Breast epithelium (tissue), 4 donors: Measurements from ENCODE around the gene GADL1. TPM values are rescaled to one million over a fixed set of nuclear protein-coding genes. Genes with fewer than 3 reads are reported as not detected.

ENCODE experiments used
- DNase-seq, 2 donors: peaks; one replicate each; pipeline ENCODE4 v3.0.0-alpha.2; 2019; ENCODE audit warnings: low spot score in 2 of 2
- H3K27ac ChIP-seq, 2 donors: fragments of 200-600 bp; sonication (generic) in 1 of 2; one replicate each; pipeline ENCODE4 v1.5.1; 2016 to 2019; ENCODE audit warnings: mild to moderate bottlenecking in 1 of 2
- H3K27me3 ChIP-seq, 2 donors: fragments of 200-600 bp; sonication (generic) in 1 of 2; one replicate each; pipeline versions ENCODE4 v1.5.1 to v1.6.0; 2017 to 2019; ENCODE audit warnings: control low read depth in 1 of 2, mild to moderate bottlenecking in 1 of 2
- H3K36me3 ChIP-seq: fragments of 200-600 bp; one replicate; pipeline ENCODE4 v1.5.1; 2019
- H3K4me1 ChIP-seq, 2 donors: fragments of 200-600 bp; sonication (generic); one replicate each; pipeline ENCODE4 v1.5.1; 2016 to 2019; ENCODE audit warnings: control low read depth in 1 of 2
- H3K4me3 ChIP-seq, 3 donors: fragments of 200-600 bp; sonication (generic); 1 replicate in 2 of 3; 2 replicates in 1 of 3; pipeline ENCODE4 v1.5.1; 2016 to 2019; ENCODE audit warnings: mild to moderate bottlenecking in 3 of 3, moderate library complexity in 2 of 3
- H3K9me3 ChIP-seq, 2 donors: fragments of 200-600 bp; sonication (generic) in 1 of 2; one replicate each; pipeline ENCODE4 v1.5.1; 2016 to 2019; ENCODE audit warnings: control low read depth in 1 of 2
- POLR2A ChIP-seq: fragments of 450-650 bp; IDR thresholded peaks from one replicate; pipeline ENCODE4 v1.6.1; 2016; ENCODE audit warnings: antibody characterized with exemption, mild to moderate bottlenecking, moderate library complexity
- POLR2AphosphoS5 ChIP-seq, 3 donors: sonication (generic); formaldehyde crosslinking; IDR thresholded peaks; one replicate each; pipeline ENCODE4 v1.6.1; 2017; ENCODE audit warnings: antibody characterized with exemption in 3 of 3
- intact Hi-C: fragments of 100-400 bp; cut with DNase I; formaldehyde crosslinking; loops from one replicate; pipeline ENCODE4 v1.15.1; 2023; ENCODE audit warnings: low total_unique reads
- total RNA-seq, 3 donors: library from RNA; depleted of rRNA; stranded (reverse); fragments of >200 nt; gene quantifications; one replicate each; pipeline ENCODE4 v1.1.0, GENCODE V29; 2016
- TF ChIP-seq, protein P1 (sequence below), 3 donors: fragments of 450-650 bp; IDR thresholded peaks; one replicate each; pipeline ENCODE4 v1.5.1; 2016 to 2017; ENCODE audit warnings: antibody characterized with exemption in 3 of 3, mild to moderate bottlenecking in 3 of 3, moderate library complexity in 3 of 3

GADL1 gene
- total RNA-seq, 3 donors from 2014 or later = not detected

DNA sequence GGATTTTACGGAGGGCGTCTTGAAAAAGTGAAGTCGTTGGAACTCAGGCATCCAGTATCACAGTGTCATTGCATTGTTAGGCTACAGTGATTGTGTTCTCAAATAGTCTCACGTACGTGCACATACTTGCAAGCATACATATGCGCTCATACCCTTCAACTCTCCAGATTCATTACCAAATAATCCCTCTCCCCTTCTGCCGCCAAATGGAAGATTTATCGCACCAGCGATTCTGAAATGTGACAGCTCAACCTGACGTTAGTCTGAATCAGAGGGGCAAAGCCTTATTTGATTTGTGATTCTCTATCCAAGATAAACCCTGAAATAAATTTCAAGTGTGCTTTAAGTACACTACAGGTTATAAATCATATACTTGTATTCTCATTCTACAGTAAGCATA lies 119.4 kb downstream of the GADL1 start:
- H3K27ac ChIP-seq = no peak overlapping the region
- no peaks in the 10 kb centered on the region for H3K27me3 ChIP-seq
- no peaks in the 10 kb centered on the region for H3K36me3 ChIP-seq
- TF ChIP-seq POLR2AphosphoS5 (IDR thresholded peaks at IDR 0.05) = no peak
- TF ChIP-seq, protein P1, sequence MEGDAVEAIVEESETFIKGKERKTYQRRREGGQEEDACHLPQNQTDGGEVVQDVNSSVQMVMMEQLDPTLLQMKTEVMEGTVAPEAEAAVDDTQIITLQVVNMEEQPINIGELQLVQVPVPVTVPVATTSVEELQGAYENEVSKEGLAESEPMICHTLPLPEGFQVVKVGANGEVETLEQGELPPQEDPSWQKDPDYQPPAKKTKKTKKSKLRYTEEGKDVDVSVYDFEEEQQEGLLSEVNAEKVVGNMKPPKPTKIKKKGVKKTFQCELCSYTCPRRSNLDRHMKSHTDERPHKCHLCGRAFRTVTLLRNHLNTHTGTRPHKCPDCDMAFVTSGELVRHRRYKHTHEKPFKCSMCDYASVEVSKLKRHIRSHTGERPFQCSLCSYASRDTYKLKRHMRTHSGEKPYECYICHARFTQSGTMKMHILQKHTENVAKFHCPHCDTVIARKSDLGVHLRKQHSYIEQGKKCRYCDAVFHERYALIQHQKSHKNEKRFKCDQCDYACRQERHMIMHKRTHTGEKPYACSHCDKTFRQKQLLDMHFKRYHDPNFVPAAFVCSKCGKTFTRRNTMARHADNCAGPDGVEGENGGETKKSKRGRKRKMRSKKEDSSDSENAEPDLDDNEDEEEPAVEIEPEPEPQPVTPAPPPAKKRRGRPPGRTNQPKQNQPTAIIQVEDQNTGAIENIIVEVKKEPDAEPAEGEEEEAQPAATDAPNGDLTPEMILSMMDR (IDR thresholded peaks at IDR 0.05) = no peak
- TF ChIP-seq POLR2A = no peak
- no peaks in the 10 kb centered on the region for H3K4me1 ChIP-seq
- H3K4me3 ChIP-seq = no peak overlapping the region
- H3K9me3 ChIP-seq = no peaks in the 10 kb centered on the region
- no peak for DNase-seq
- intact Hi-C loops = no loop called here

DNA sequence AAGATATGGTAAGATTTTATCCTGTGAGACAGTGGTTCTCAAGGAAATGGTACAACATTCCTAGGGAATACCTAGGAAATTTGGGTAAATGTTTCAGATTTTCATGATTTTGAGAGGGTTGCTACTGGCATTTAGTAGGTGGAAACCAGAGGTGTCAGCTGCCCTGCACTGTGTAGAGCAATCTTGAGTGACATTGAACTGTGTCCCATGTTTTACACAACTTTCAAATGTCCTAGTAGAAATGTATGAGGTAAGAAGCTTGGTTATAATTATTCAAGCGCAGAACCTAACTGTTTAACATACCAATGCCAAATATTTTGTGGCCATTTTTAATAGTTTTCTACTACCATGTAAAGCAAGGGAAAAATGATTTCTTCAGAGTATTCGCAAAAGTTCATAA lies 120.4 kb downstream of the GADL1 start:
- Histone ChIP-seq H3K27me3 (no peaks in the 10 kb centered on the region), H3K4me3 (no peak overlapping the region), H3K4me1 (no peaks in the 10 kb centered on the region), H3K9me3 (no peaks in the 10 kb centered on the region), H3K36me3 (no peaks in the 10 kb centered on the region), H3K27ac (no peak overlapping the region)
- intact Hi-C loops = no loop called here
- DNase-seq = no peak
- TF ChIP-seq, protein P1 (IDR thresholded peaks at IDR 0.05) = no peak
- no peak for TF ChIP-seq POLR2A
- TF ChIP-seq POLR2AphosphoS5 (IDR thresholded peaks at IDR 0.05) = no peak

DNA sequence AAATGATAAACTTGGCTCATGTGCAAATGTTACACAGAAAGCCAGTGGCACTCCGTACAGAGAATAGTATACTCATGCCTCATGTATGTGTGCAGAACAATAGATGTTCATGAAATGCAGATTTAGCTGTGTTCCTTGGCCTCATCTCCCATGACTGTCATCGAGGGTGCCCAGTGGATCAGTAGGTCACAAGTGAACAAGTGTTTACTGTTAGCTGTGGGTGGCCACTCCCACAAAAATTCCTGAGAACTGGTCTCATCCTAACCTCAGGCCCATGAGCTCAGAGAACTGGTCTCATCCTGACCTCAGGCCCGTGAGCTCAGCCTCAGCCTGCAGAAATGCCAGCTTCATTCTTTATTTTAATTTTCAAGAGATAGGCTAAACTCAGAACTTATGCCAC lies 124.1 kb downstream of the GADL1 start:
- no peaks in the 10 kb centered on the region for H3K27me3 ChIP-seq

DNA sequence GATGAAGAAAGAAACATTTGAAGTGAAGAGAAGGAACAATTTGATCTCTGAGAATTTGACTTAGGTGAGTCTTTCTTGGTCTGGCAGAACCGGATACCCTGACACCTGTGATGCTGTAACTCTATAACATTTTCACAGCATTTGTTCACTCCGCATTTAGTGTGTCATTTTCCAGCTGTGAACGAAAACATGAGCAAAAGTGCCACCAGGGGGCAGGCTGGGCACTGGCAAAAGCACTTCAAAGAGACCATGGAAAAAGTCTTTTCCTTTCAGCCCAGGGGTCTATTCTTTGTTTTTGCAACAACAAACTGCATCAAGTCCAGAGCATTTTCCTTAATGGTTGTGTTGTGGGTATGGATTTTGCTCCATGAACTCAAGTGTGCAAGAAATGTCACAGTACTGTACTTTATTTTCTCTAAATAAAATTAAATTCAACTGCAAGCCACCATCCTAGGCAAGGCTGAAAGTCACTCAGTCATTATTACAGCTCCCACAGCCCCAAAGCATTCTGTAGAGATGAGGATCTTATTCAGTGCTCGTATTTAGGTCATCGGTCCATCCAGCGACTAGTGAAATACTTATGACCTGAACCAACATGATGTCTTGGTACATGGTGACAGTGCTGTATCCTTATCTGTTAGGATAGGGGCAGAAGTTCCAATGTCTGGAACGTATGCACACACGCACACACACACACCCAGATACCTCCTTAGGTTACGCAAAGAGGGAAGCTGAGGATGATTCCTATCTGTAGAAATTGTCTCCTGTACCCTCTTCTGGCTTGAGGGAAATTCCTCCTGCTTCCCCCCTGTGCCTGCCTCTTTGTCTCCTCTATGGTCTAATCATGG lies 125.5 kb downstream of the GADL1 start:
- no peaks in the 10 kb centered on the region for H3K27me3 ChIP-seq
- no peak for TF ChIP-seq POLR2AphosphoS5 (IDR thresholded peaks at IDR 0.05)
- no peak for TF ChIP-seq POLR2A
- TF ChIP-seq, protein P1 (IDR thresholded peaks at IDR 0.05) = peak; percentile 58 to 79 (median 65)
- H3K4me1 ChIP-seq = no peaks in the 10 kb centered on the region
- no peaks in the 10 kb centered on the region for H3K9me3 ChIP-seq
- intact Hi-C loops = no loop called here
- no peak overlapping the region for H3K4me3 ChIP-seq
- no peaks in the 10 kb centered on the region for H3K36me3 ChIP-seq
- peak; percentile 49 to 60 for DNase-seq
- no peak overlapping the region for H3K27ac ChIP-seq

More for the DNA sequence above, 124.1 kb downstream of the GADL1 start:
- TF ChIP-seq, protein P1 (IDR thresholded peaks at IDR 0.05) = no peak
- TF ChIP-seq POLR2AphosphoS5 (IDR thresholded peaks at IDR 0.05) = no peak
- TF ChIP-seq POLR2A = no peak
- H3K9me3 ChIP-seq = no peaks in the 10 kb centered on the region
- no peak overlapping the region for H3K27ac ChIP-seq
- no peaks in the 10 kb centered on the region for H3K4me1 ChIP-seq
- H3K36me3 ChIP-seq = no peaks in the 10 kb centered on the region
- intact Hi-C loops = no loop called here
- no peak overlapping the region for H3K4me3 ChIP-seq
- peak in 1 of 2 donors; percentile 42 for DNase-seq

DNA sequence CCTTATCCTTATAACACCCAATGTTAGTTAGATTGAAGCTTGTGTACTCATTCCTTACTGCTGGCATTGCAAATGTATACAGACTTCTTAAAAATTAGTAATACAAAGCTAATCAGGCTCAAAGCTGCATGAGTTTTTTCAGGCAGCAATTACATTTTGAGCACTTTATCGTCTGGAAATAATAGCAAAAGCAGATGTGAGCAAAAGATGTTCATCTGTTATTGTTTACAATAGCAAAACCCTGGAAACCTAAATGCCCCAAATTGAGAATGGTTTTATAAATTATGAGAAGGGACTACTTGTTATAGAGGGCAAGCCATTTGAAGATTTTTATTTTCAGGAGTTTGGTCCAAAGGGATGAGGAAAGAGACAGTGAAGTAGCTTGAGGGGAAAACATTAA lies 126.4 kb downstream of the GADL1 start:
- no peaks in the 10 kb centered on the region for H3K4me1 ChIP-seq
- TF ChIP-seq, protein P1 (IDR thresholded peaks at IDR 0.05) = no peak
- TF ChIP-seq POLR2A (no peak), POLR2AphosphoS5 (IDR thresholded peaks at IDR 0.05) (no peak)
- DNase-seq = no peak
- H3K4me3 ChIP-seq = no peak overlapping the region
- no peaks in the 10 kb centered on the region for H3K36me3 ChIP-seq
- H3K27me3 ChIP-seq = no peaks in the 10 kb centered on the region
- H3K9me3 ChIP-seq = no peaks in the 10 kb centered on the region
- H3K27ac ChIP-seq = no peak overlapping the region
- intact Hi-C loops = no loop called here
